GM12878 (cell line): ENCODE measurements around the gene CACNG5. TPM values are rescaled to one million over a fixed set of nuclear protein-coding genes. Genes with fewer than 3 reads are reported as not detected.

Experiments
- ATAC-seq: fragments of 200-7000 bp; cut with Tn5 transposase; 3 replicates; pipeline ENCODE4 v1.9.1; 2020; ENCODE audit warnings: mild to moderate bottlenecking, moderate library complexity
- BruUV-seq: library from RNA; stranded (reverse); fragments of 400-500 nt; replicated peaks from 2 replicates; lab custom pipeline; 2021; lab: Mats Ljungman, UMichigan
- CTCF ChIA-PET: fragments of 300-600 bp; sonication (Branson Sonifier 250); formaldehyde crosslinking; extraction: SDS; loops from one replicate; lab custom pipeline; 2021; ENCODE audit warnings: inconsistent platforms; lab: Yijun Ruan, JAX
- POLR2A ChIA-PET: fragments of 350-600 bp; formaldehyde crosslinking; extraction: SDS; loops from one replicate; lab custom pipeline; 2021; ENCODE audit warnings: inconsistent platforms; lab: Charles Lee
- RAD21 ChIA-PET: fragments of 300-600 bp; sonication (Branson Sonifier 250); formaldehyde crosslinking; loops from one replicate; lab custom pipeline; 2023; ENCODE audit warnings: antibody characterized with exemption; ENCODE audit not compliant: unreplicated experiment; lab: Charles Lee
- SMC1A ChIA-PET: fragments of 300-600 bp; sonication (Branson Sonifier 250); formaldehyde crosslinking; loops from one replicate; lab custom pipeline; 2023; ENCODE audit not compliant: unreplicated experiment, uncharacterized antibody; lab: Charles Lee
- DNase-seq: peaks from one replicate; pipeline ENCODE4 v3.0.0-alpha.2; 2011; ENCODE audit warnings: low read depth, low spot score
- FAIRE-seq: peaks from 3 replicates; lab custom pipeline; 2011; peaks lifted over from hg19 to GRCh38; lab: Jason Lieb, UNC
- H2AFZ ChIP-seq: 2 replicates; pipeline ENCODE4 v1.6.0; 2011; ENCODE audit warnings: low read depth, low read length, control low read depth; ENCODE audit not compliant: control insufficient read depth
- H3K27ac ChIP-seq: 2 replicates; pipeline ENCODE4 v1.5.1; 2011; ENCODE audit warnings: control low read depth; ENCODE audit not compliant: control insufficient read depth, insufficient read depth
- H3K27me3 ChIP-seq, 2 experiments: replicated peaks in 1 of 2; 2 replicates each; pipeline versions ENCODE4 v1.6.0 to v1.6.1; 2011; ENCODE audit warnings: low read length in 1 of 2; ENCODE audit not compliant: control insufficient read depth in 2 of 2, insufficient read depth in 2 of 2
- H3K36me3 ChIP-seq, 2 experiments: 2 replicates each; pipeline ENCODE4 v1.5.1; 2011; ENCODE audit warnings: low read length in 1 of 2; ENCODE audit not compliant: control insufficient read depth in 2 of 2, insufficient read depth in 2 of 2
- H3K4me1 ChIP-seq: 2 replicates; pipeline ENCODE4 v1.6.1; 2011; ENCODE audit warnings: mild to moderate bottlenecking, low read length, moderate library complexity, mixed read lengths; ENCODE audit not compliant: control insufficient read depth, insufficient read depth
- H3K4me2 ChIP-seq: 2 replicates; pipeline ENCODE4 v1.6.0; 2011; ENCODE audit warnings: control low read depth; ENCODE audit not compliant: control insufficient read depth, insufficient read depth
- H3K4me3 ChIP-seq: fragments of 200-600 bp; sonication (generic); 2 replicates; pipeline ENCODE4 v1.5.1; 2016
- H3K79me2 ChIP-seq: 2 replicates; pipeline ENCODE4 v1.6.0; 2011; ENCODE audit warnings: low read length; ENCODE audit not compliant: control insufficient read depth, insufficient read depth
- H3K9ac ChIP-seq: 2 replicates; pipeline ENCODE4 v1.8.0; 2011; ENCODE audit warnings: low read length, control low read depth, mixed read lengths; ENCODE audit not compliant: control insufficient read depth, insufficient read depth
- H3K9me3 ChIP-seq: replicated peaks from 3 replicates; pipeline ENCODE4 v1.5.1; 2011; ENCODE audit warnings: mild to moderate bottlenecking, low read length; ENCODE audit not compliant: control insufficient read depth, insufficient read depth
- H4K20me1 ChIP-seq: 2 replicates; pipeline ENCODE4 v1.6.0; 2011; ENCODE audit not compliant: control insufficient read depth, insufficient read depth
- BCL11A ChIP-seq: IDR thresholded peaks from 2 replicates; pipeline ENCODE4 v1.6.1; 2011; ENCODE audit warnings: low read depth, low read length
- BHLHE40 ChIP-seq, 2 experiments: fragments of 450-650 bp in 1 of 2; IDR thresholded peaks; 2 replicates each; pipeline ENCODE4 v1.6.1; 2011 to 2017; ENCODE audit warnings: low read depth in 2 of 2, borderline replicate concordance in 1 of 2, improper control_type of control experiment in 1 of 2, low read length in 1 of 2, mild to moderate bottlenecking in 1 of 2
- CREM ChIP-seq: IDR thresholded peaks from 2 replicates; pipeline ENCODE4 v1.6.1; 2014; ENCODE audit warnings: antibody characterized with exemption, low read depth
- CUX1 ChIP-seq: IDR thresholded peaks from 2 replicates; pipeline ENCODE4 v1.6.1; 2012; ENCODE audit warnings: improper control_type of control experiment, low read depth, low read length; ENCODE audit not compliant: insufficient replicate concordance
- ESRRA ChIP-seq: IDR thresholded peaks from 2 replicates; pipeline ENCODE4 v1.6.1; 2012; ENCODE audit warnings: mild to moderate bottlenecking, low read length, improper control_type of control experiment
- HSF1 ChIP-seq: fragments of 150-350 bp; IDR thresholded peaks from 2 replicates; pipeline ENCODE4 v1.6.1; 2014; ENCODE audit warnings: mild to moderate bottlenecking, low read depth, low read length
- IRF5 ChIP-seq: fragments of 450-650 bp; IDR thresholded peaks from 2 replicates; pipeline ENCODE4 v1.6.1; 2017; ENCODE audit warnings: borderline replicate concordance
- MXI1 ChIP-seq: fragments of 150-350 bp; IDR thresholded peaks from 2 replicates; pipeline ENCODE4 v1.6.1; 2011; ENCODE audit warnings: low read depth, mild to moderate bottlenecking, inconsistent platforms, low read length, improper control_type of control experiment
- NR2C1 ChIP-seq: fragments of 450-650 bp; IDR thresholded peaks from 2 replicates; pipeline ENCODE4 v1.6.1; 2017; ENCODE audit warnings: antibody characterized with exemption, mild to moderate bottlenecking, moderate library complexity
- SPI1 ChIP-seq: IDR thresholded peaks from 2 replicates; pipeline ENCODE4 v1.6.1; 2011; ENCODE audit warnings: low read depth, mild to moderate bottlenecking, low read length, moderate library complexity, borderline replicate concordance; ENCODE audit not compliant: insufficient read depth
- TAF1 ChIP-seq: IDR thresholded peaks from 2 replicates; pipeline ENCODE4 v1.6.1; 2011; ENCODE audit warnings: mild to moderate bottlenecking, low read depth, low read length, borderline replicate concordance
- WRNIP1 ChIP-seq: IDR thresholded peaks from 2 replicates; pipeline ENCODE4 v1.6.1; 2011; ENCODE audit warnings: low read depth, low read length, improper control_type of control experiment, borderline replicate concordance
- WGBS: methylation state at CpG from one replicate; pipeline ENCODE4 v1.1.6; 2016; ENCODE audit warnings: low lambda C conversion rate; ENCODE audit not compliant: insufficient replicate concordance, insufficient coverage; ENCODE audit errors: missing lambda C conversion rate; 5-methylcytosine and 5-hydroxymethylcytosine counted together
- in situ Hi-C: fragments of 300-500 bp; cut with MboI; formaldehyde crosslinking; loops from 9 replicates; pipeline ENCODE4 v1.14.3; 2018; ENCODE audit warnings: mixed read lengths
- intact Hi-C: fragments of 100-400 bp; cut with micrococcal nuclease; formaldehyde crosslinking; loops from one replicate; pipeline ENCODE4 v1.14.2; 2022; ENCODE audit not compliant: unreplicated experiment
- polyA plus RNA-seq, 11 experiments: library from polyadenylated mRNA; depleted of rRNA in 4 of 11; unstranded in 6 of 11; stranded (reverse) in 5 of 11; fragments of >200 nt; fragmentation: Nextera tagmentation in 4 of 11; fragmentation: Illumina TruSeq in 1 of 11; extraction: Ambion mirVana in 4 of 11; extraction: Trizol in 1 of 11; gene quantifications; 1 replicate in 1 of 11; 2 replicates in 10 of 11; pipeline versions ENCODE4 v1.2.1 to v1.2.3, GENCODE V29; 2011 to 2016; ENCODE audit warnings: inconsistent platforms in 2 of 11, missing spikeins in 2 of 11, low read depth in 1 of 11
- total RNA-seq, 4 experiments: library from RNA; depleted of rRNA in 3 of 4; stranded (reverse); fragments of >200 nt in 3 of 4; fragmentation: Illumina TruSeq in 1 of 4; extraction: Trizol in 1 of 4; gene quantifications; 2 replicates each; pipeline versions ENCODE4 v1.2.1 to v1.2.3, GENCODE V29; 2013 to 2021

Gene CACNG5
- total and polyA plus RNA-seq, 10 of the 15 experiments (the other 5 are each of a cell fraction or from before 2014, with no cell fraction given) = not detected

- H3K79me2 ChIP-seq = no peaks in the 10 kb centered on the region
- RAD21 ChIA-PET = no interaction called here
- ATAC-seq (no peak), FAIRE-seq (no peak), DNase-seq (no peak)
- no peaks in the 10 kb centered on the region for H3K9me3 ChIP-seq
- in situ Hi-C loops = no loop called here
- H3K36me3 ChIP-seq = no peaks in the 10 kb centered on the region
- CTCF ChIA-PET = no interaction called here
- H3K4me1 ChIP-seq = no peaks in the 10 kb centered on the region
- H2AFZ ChIP-seq = no peak overlapping the region
- H4K20me1 ChIP-seq = no peaks in the 10 kb centered on the region
- H3K27me3 ChIP-seq = 0 out of 4 replicates have a peak, but pooled peaks cover 0 to 2% of the 10 kb centered on the region in 2 experiments
- H3K9ac ChIP-seq = no peak overlapping the region
- SMC1A ChIA-PET = no interaction called here
- H3K4me2 ChIP-seq = no peak overlapping the region
- intact Hi-C loops = no loop called here
- H3K27ac ChIP-seq = no peak overlapping the region
- no TSS peak for BruUV-seq
- no peak overlapping the region for H3K4me3 ChIP-seq
- 19% methylated on average over 5 of the region's 5 CpGs for WGBS
- POLR2A ChIA-PET = no interaction called here
- no peak for TF ChIP-seq IRF5
- no peak for TF ChIP-seq NR2C1
- TF ChIP-seq ESRRA = no peak
- no peak for TF ChIP-seq WRNIP1
- no peak for TF ChIP-seq SPI1
- no peak for TF ChIP-seq TAF1
- TF ChIP-seq MXI1 = no peak
- TF ChIP-seq BHLHE40 (IDR thresholded peaks at IDR 0.05; ENCODE audit: borderline replicate concordance in 1 of 2, low read depth in 2 of 2, low read length in 1 of 2) = no peak
- TF ChIP-seq HSF1 = no peak
- no peak for TF ChIP-seq CREM
- TF ChIP-seq CUX1 = no peak
- TF ChIP-seq BCL11A = no peak
Observed at GRCh38 chr17:66809408-66809807, 25.5 kb upstream of the CACNG5 start.
